ENCODE results near the gene ALDOB.
"Not testable (repeated sequence)": the region's sequence is repeated elsewhere in the genome, so short reads cannot be mapped to it uniquely, and the experiment has no call there.

The ALDOB gene

DNA sequence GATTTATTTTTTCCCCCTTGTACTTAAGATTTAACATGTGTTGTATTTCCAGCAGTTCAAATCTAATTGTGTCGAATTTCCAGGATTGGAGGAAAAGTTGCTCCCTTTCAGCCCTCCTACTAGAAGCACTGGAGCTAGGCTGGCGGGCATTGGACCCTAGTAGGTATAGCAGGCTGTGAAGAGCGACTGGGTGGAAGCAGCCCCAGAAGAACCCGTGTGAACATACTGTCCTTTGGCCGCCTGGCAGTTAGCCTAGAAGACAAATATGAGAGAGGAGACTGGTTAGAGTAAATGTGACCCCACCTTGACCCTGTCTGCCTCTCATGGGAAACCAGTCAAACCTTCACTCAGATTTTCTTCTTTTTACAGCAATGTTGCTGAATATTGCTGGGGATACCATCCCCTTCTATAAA, 13.9 kb downstream of the ALDOB start:
- DNase-seq (ENCODE audit: low spot score) = no peak

GRCh38 chr9:101419863-101420262, 15.7 kb downstream of the ALDOB start:
- DNase-seq (ENCODE audit: low spot score) = no peak

GRCh38 chr9:101418518-101419430, 16.8 kb downstream of the ALDOB start:
- DNase-seq (ENCODE audit: low spot score) = no peak

DNA sequence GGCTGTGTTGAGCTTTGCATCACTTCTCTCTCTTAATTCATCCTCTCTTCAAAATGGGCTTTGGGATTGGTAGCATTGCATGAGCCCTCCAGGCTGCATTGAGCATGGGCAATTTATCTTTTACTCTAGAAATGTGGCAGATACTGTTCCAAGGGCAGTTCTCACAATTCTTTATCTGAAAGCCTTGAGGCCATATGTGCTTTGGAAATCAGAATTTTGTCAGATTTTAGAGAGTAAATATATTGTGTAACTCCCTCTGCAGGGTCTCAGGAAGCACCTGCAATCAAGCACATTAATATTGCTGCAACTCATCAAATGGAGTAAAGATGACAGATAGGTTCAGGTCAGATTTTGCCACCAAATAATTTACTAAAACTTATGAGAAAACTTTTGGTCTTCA, 17.6 kb downstream of the ALDOB start:
- no peak for DNase-seq (ENCODE audit: low spot score)

- no peak for DNase-seq (ENCODE audit: low spot score)
Observed at GRCh38 chr9:101417389-101417788, 18.2 kb downstream of the ALDOB start.

DNA sequence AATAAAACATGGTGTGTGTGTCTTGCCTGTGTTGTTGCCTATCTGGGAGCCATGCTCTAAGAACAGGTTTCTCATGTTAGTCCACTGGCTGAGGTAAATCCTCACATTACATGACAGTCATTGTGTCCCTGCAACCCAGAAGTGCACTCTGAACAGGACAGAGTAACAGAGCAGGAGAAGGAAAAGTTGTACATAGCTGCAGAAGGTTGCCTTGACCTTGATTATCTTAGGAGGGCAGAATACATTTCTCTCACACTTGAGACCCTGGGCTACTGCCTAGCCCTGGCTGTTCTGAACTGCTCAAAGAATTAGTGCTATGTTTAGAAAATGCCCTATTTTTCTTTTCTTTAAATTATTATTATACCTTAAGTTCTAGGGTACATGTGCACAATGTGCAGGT, 20.0 kb downstream of the ALDOB start:
- DNase-seq (ENCODE audit: low spot score) = no peak

GRCh38 chr9:101414839-101415238, 20.7 kb downstream of the ALDOB start:
- no peak for DNase-seq (ENCODE audit: low spot score)

GRCh38 chr9:101409079-101409477, 26.5 kb downstream of the ALDOB start:
- no peak for DNase-seq (ENCODE audit: low spot score)

GRCh38 chr9:101408374-101409078, 27.0 kb downstream of the ALDOB start:
- DNase-seq (ENCODE audit: low spot score) = no peak

DNA sequence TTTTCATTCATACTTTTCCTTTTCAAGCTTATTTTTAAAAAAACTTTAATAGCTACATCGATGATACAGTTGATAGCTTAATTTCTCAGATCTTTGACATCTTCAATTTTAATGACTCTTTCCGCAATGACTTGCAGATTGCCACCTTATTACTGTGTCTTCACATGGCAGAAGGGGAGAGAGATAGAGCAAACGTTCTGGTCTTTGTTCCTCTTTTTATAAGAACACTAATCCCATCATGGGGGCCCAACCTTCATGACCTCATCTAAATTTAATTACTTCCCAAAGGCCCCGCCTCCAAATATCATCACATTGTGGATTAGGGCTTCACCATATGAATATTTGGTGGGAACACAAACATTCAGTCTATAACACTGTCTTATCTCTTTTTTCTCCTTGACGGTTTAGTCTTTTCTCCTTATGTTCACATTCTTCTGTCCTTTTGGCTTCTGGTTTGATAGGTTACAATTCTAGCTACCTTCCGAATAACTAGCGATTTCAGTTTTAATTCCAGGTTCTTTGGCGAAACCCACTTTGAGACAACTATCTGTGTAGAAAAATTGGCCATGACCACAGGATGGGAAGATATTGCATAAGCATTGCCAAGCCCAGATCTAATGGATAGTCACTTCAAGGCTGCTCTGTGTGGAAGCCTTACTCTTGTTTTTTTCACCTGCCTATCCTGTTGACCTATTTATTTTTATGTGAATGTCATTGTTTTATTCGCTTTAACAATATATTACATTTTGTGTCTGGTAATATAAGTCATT, 31.9 kb downstream of the ALDOB start:
- DNase-seq (ENCODE audit: low spot score) = no peak

DNA sequence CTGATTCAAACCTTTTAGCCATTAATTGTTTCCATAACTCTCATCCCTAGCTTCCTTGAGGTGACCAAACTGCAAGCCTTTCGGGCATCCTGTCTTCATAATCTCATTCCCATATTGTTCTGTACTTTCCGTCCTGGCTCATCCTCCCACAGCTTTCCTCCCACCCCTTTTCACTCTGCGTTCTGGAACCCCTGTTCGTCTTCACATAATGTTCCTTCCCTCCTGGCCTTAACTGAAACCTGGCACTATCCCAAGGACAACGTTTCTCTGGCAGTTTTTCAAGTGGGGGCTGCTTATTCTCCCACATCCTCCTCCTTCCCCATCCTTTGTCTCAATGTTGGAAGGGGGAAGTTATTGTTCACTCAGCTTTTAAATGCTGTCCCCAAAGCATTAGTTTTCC, 35.5 kb downstream of the ALDOB start:
- no peak for DNase-seq (ENCODE audit: low spot score)

DNA sequence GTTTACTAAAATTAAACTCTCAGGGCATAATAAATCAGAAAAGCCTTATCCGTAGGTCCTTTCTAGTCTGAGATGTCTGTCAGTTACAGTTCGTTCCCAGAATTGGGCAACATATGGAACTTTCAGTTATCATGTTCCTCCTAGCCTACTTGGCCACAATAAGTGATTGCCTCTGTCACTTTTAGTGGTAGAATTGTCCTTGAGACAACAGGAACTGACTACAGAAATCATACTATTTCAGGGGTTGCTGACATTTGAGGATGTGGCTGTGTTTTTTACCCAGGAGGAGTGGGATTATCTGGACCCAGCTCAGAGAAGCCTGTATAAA, 36.0 kb downstream of the ALDOB start:
- DNase-seq (ENCODE audit: low spot score) = peak; percentile 1

GRCh38 chr9:101398930-101399642, 36.5 kb downstream of the ALDOB start:
- DNase-seq (ENCODE audit: low spot score) = no peak

DNA sequence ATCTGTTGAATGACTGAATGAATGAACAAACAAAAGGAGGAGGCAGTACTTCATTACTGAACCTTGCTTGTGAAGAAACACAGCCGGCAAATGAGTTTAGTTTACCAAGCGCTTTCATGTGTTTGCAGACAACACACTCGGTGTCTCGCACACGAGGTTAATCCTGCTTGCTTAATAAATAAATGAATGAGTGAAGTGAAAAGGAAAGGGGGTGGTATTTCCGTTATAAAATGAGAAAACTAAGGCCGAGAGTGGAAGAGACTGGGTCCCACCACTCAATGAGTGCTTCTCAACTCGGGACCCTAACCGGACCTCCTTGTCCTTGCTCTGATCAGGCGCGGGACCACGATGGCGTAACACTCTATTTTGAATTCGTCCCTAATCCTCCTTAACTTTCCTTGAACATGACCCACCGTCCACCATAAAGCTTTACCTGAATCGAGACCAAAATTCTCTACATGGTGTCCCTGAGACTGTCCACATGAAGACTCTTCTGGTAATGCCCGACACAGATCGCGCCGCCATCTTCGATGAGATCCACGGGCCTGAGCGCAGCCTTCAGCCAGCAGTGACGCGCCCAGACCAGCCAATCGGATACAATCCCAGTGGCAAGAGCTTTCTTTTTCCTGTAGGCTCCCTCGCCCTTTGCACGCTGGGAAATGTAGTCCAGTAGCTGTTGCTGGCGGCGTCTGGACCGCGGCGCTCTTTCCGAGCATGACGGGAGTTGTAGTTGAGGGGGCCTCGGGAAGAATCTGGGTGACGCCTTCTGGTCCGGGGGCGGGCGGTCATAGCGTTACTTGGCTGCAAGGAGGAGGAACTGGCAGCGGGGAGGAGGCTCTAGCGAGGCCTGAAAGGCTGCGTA, 37.3 kb downstream of the ALDOB start, which contains the start of the genes MRPL50 and ZNF189:
Gene MRPL50 (minus strand): TSS at position 551 of the 862 bp plus-strand sequence. CDS start 26 bp downstream, at position 525.
Gene ZNF189 (plus strand): TSS at position 784 of the 862 bp plus-strand sequence. CDS start 306 bp downstream, outside the sequence.
- DNase-seq (ENCODE audit: low spot score) = peak; percentile 98

- DNase-seq (ENCODE audit: low spot score) = no peak
Observed at GRCh38 chr9:101397746-101398067, 37.9 kb downstream of the ALDOB start.

DNA sequence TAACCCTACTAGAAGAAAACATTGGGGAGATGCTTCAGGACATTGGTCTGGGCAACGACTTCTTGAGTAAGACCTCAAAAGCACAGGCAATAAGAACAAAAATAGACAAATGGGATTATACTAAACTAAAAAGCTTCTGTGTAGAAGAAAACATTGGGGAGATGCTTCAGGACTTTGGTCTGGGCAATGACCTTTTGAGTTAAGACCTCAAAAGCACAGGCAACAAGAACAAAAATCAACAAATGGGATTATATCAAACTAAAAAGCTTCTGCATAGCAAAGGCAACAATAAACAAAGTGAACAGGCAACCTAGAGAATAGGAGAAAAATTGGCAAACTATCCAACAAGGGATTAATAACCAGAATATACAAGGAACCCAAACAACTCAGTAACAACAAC, 40.9 kb downstream of the ALDOB start:
- no peak for DNase-seq (ENCODE audit: low spot score)

DNA sequence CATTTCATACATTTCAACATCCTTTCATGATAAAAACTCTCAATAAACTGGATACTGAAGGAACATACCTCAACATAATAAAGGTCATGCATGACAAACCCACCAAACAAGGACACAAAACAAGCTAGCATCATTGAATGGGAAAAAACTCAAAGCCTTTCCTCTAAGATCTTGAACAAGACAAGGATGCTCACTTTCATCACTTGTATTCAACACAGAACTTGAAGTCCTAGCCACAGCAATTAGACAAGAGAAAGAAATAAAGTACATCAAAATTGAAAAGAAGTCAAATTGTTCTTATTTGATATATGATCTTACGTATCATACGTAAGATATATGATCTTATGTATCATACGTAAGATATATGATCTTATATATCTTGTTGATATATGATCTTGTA, 42.4 kb downstream of the ALDOB start:
- DNase-seq (ENCODE audit: low spot score) = no peak

DNA sequence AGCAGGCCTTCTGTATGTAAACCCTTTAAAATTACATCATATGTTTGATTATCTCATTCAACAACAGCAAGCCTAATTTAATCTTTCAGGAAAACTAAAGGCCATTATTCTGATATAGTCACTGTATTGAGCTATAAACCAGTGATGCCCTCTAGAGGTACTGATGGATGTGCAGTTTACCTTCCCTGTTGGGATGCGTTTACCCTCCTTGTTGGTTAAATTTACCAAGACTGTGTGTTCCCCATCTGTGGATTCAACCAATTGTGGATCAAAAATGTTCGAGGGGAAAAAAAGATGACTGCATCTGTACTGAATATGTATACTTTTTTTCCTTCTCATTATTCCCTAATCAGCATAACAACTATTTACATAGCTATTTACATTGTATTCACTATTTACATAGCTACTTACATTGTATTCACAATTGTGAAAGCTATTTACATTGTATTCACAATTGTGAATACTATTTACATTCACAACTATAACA, 47.0 kb downstream of the ALDOB start:
- DNase-seq (ENCODE audit: low spot score) = no peak

DNA sequence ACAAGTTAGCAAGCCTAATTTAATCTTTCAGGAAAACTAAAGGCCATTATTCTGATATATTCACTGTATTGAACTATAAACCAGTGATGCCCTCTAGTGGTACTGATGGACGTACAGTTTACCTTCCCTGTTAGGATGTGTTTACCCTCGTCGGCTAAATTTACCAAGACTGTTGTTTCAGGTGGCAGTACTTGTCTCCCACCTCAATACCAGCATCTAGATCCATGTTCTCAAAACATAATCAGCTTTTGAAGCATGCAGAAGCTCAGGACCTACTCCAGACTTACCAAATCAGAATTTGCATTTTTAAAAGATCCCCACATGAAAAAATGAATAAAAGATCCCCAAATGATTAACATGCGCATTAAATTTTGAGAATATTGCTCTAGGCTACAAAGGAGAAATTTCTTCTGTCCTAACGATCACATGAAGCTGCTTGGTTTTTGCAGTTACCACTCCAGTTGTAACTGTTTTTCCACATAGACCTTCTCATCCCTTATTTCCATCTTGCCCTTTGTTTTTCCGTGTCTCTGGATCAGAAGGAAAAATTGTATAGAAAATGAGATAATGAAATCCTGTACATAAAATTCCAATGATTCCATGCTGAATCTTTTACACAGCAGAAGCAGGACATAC, 47.6 kb downstream of the ALDOB start:
- peak; percentile 46 for DNase-seq (ENCODE audit: low spot score)

GRCh38 chr9:101384873-101385536, 50.6 kb downstream of the ALDOB start, which contains the start of gene BAAT:
Gene BAAT (minus strand): TSS chr9:101385006. CDS start chr9:101371404, 13,602 bp downstream.
- DNase-seq (ENCODE audit: low spot score) = not testable (repeated sequence)

Data from CD4-positive, alpha-beta T cell treated with Interleukin-2 at 100 ng/mL for 4 hours (primary cell).